ENCODE results near the gene CST7.

DNA sequence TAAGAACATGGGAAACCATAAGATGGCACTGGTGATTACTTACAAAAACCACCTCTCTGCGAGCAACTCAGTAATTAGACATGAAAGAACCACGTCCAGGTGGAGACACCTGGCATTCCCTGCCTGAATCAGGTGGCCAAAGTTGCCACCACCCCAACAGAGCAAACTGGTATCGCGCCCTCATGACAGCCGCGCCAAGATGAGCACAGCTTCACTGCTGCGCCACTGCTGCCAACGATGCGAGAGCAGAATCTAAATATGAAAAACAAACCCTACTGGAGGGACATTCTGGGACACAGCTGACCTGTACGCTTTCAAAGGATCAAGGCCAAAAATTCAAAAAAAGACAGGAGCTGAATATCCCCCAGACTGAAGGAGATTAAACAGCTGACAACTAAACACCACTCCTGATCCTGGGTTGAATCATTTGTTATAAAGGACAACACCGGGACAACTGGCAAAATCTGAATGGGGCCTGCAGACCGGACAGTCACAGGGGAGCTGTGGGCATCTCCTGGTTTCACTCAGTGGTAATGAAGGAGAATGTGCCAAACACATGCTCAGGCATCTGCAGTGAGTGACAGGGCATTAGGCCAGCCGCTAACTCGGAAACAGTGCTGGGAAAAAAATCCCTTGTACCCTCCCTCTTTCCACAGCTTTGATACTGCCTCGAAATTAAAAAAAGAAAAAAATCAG is 17.4 kb downstream of the CST7 start:
- no peak for TF ChIP-seq REST (IDR thresholded peaks at IDR 0.05; ENCODE audit: insufficient read depth in 1 of 2, low read depth in 2 of 2, low read length in 2 of 2)
- TF ChIP-seq SIN3A (IDR thresholded peaks at IDR 0.05; ENCODE audit: borderline replicate concordance, insufficient read depth, low read length) = no peak
- no peak for TF ChIP-seq POLR2AphosphoS5 (IDR thresholded peaks at IDR 0.05; ENCODE audit: low read depth, low read length)
- TF ChIP-seq TAF1 (IDR thresholded peaks at IDR 0.05; ENCODE audit: borderline replicate concordance, insufficient read depth, low read length) = no peak

All from PFSK-1 (cell line).